DND-41 (cell line): Measurements from ENCODE around the gene MARCOL.
A peak's percentile ranks its signal among the peaks of the same experiment; 100 is the strongest.

Experiments
- ATAC-seq: fragments of 200-7000 bp; cut with Tn5 transposase; 3 replicates; pipeline ENCODE4 v1.9.1; 2021; ENCODE audit warnings: low read depth; ENCODE audit not compliant: insufficient read depth
- DNase-seq: peaks from one replicate; pipeline ENCODE4 v3.0.0-alpha.2; 2020
- H2AFZ ChIP-seq: 2 replicates; pipeline ENCODE4 v1.6.0; 2012; ENCODE audit warnings: low read depth, low read length
- H3K27ac ChIP-seq: 2 replicates; pipeline ENCODE4 v1.5.1; 2012; ENCODE audit warnings: low read length, inconsistent platforms
- H3K27me3 ChIP-seq: fragments of 200-600 bp; sonication (generic); 2 replicates; pipeline ENCODE4 v1.6.0; 2012; ENCODE audit warnings: low read length, mild to moderate bottlenecking, inconsistent platforms; ENCODE audit not compliant: insufficient read depth, poor library complexity
- H3K36me3 ChIP-seq: 2 replicates; pipeline ENCODE4 v1.5.1; 2012; ENCODE audit warnings: low read length, inconsistent platforms; ENCODE audit not compliant: insufficient read depth
- H3K4me1 ChIP-seq: 2 replicates; pipeline ENCODE4 v1.5.1; 2012; ENCODE audit warnings: mild to moderate bottlenecking, low read length; ENCODE audit not compliant: insufficient read depth
- H3K4me2 ChIP-seq: 2 replicates; pipeline ENCODE4 v1.6.0; 2012; ENCODE audit warnings: mild to moderate bottlenecking, moderate library complexity, low read length, inconsistent platforms; ENCODE audit not compliant: insufficient read depth
- H3K4me3 ChIP-seq, 2 experiments: fragments of 200-600 bp in 1 of 2; shearing (Covaris generic) in 1 of 2; 2 replicates each; pipeline ENCODE4 v1.5.1; 2012 to 2016; ENCODE audit warnings: inconsistent platforms in 2 of 2, low read length in 2 of 2, mild to moderate bottlenecking in 2 of 2, low read depth in 1 of 2, moderate library complexity in 1 of 2
- H3K79me2 ChIP-seq: 2 replicates; pipeline ENCODE4 v1.6.0; 2012; ENCODE audit warnings: low read length, inconsistent platforms; ENCODE audit not compliant: insufficient read depth
- H3K9ac ChIP-seq: 2 replicates; pipeline ENCODE4 v1.6.0; 2012; ENCODE audit warnings: low read depth, mild to moderate bottlenecking, inconsistent platforms, low read length, moderate library complexity
- H3K9me3 ChIP-seq: 2 replicates; pipeline ENCODE4 v1.5.1; 2012; ENCODE audit warnings: low read length, moderate library complexity, mild to moderate bottlenecking, inconsistent platforms; ENCODE audit not compliant: insufficient read depth, severe bottlenecking
- H4K20me1 ChIP-seq: 2 replicates; pipeline ENCODE4 v1.6.0; 2012; ENCODE audit warnings: low read length; ENCODE audit not compliant: insufficient read depth
- CTCF ChIP-seq: IDR thresholded peaks from 2 replicates; pipeline ENCODE4 v1.5.1; 2012; ENCODE audit warnings: borderline replicate concordance, low read length, moderate library complexity, mild to moderate bottlenecking; ENCODE audit not compliant: poor library complexity, severe bottlenecking; ENCODE audit errors: extremely low read depth
- EZH2 ChIP-seq: IDR thresholded peaks from 3 replicates; pipeline ENCODE4 v1.6.1; 2012; ENCODE audit warnings: borderline replicate concordance, low read depth, mild to moderate bottlenecking, moderate library complexity, low read length, inconsistent platforms; ENCODE audit not compliant: severe bottlenecking

MARCOL gene

DNA sequence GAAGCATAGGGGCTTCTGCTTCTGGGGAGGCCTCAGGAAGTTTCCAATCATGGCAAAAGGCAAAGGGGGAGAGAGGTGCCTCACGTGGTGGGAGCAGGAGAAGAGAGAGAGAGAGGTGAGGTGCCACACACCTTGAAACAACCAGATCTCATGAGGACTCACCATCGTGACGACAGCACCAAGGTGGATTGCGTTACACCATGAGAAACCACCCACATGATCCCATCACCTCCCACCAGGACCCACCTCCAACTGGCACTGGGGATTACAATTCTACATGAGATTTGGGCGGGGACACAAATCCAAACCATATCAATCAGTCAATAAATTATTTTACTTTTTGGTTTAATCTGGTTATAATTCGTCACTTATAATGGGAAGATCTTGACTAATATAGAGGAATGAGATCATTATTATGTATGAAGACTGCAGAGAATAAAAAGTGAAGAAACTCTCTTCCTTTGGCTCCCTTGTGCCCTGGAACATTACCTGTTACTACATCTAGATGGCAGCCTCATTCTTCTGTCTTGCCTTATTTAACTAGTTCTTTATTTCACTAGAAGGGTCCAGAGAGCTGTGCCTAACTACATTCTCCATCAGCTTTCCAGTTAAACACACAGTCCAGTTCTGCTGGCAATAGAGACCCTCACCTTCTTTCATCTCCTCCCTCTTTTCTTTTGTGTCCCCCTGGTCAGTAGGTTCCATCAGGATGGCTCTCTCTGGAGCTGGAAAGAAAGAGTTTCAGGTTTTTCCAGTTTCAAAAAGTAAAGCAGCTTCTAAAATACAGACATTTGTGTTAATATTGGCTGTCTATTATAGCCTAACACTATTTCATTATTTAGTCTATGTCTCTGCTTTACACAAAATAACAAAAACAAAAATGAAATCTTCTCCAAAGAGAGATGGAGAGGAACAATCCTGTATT, 52.2 kb downstream of the MARCOL start:
- Histone ChIP-seq H3K9ac (no peak overlapping the region), H3K4me3 (no peak overlapping the region), H3K4me1 (no peaks in the 10 kb centered on the region), H3K27me3 (no peaks in the 10 kb centered on the region), H3K9me3 (no peaks in the 10 kb centered on the region), H3K4me2 (no peak overlapping the region), H3K36me3 (no peaks in the 10 kb centered on the region), H3K79me2 (no peaks in the 10 kb centered on the region), H3K27ac (no peak overlapping the region), H4K20me1 (no peaks in the 10 kb centered on the region), H2AFZ (no peak overlapping the region)
- no peak for DNase-seq
- ATAC-seq = no peak
- TF ChIP-seq EZH2 (no peak), CTCF (peak; percentile 37)
